Umbilical cord (tissue), 2 donors: Measurements from ENCODE around the gene SERP2. TPM values are rescaled to one million over a fixed set of nuclear protein-coding genes. Genes with fewer than 3 reads are reported as not detected.

Experiments used
- DNase-seq: peaks from one replicate; pipeline ENCODE4 v3.0.0-alpha.2; 2015; ENCODE audit warnings: low spot score
- total RNA-seq: library from RNA; depleted of rRNA; stranded (reverse); fragments of >200 nt; gene quantifications from one replicate; pipeline ENCODE4 v1.2.3, GENCODE V29; 2014; ENCODE audit warnings: low replicate concordance; ENCODE audit not compliant: insufficient read depth

Gene SERP2
- total RNA-seq, 1 donor from 2014 or later = not detected

DNA sequence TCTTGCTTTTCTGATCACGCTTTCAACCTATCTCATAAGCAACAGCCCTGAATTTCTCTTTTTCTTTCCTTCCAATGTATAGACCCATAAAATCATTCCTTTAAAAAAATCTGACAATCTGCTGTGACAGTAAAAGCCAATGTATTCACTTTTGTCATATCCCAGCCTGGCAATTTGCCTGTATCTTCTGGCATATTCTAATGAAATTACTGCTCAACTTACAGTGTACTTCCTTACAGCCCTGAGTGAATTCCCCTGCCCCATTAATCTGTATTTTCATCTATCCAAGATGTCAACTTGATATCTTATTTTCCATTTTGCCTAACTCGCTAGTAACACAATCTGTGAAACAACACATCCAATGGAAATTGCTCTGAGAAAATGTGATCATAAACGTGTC lies 18.0 kb upstream of the SERP2 start:
- no peak for DNase-seq

DNA sequence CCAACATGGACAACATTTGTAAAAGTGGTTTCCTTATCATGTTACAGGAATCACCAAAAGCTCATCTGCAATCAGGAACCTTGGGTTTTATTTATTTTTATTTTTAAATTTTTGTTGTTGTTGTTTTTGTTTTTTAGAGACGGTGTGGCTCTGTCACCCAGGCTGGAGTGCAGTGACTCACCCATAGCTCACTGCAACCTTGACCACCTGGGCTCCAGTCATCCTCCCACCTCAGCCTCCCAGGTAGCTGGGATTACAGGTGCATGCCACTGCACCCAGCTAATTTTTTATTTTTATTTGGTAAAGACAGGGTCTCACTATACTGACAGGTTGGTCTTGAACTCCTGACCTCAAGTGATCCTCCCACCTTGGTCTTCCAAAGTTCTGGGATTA lies 13.6 kb upstream of the SERP2 start:
- DNase-seq = no peak

DNA sequence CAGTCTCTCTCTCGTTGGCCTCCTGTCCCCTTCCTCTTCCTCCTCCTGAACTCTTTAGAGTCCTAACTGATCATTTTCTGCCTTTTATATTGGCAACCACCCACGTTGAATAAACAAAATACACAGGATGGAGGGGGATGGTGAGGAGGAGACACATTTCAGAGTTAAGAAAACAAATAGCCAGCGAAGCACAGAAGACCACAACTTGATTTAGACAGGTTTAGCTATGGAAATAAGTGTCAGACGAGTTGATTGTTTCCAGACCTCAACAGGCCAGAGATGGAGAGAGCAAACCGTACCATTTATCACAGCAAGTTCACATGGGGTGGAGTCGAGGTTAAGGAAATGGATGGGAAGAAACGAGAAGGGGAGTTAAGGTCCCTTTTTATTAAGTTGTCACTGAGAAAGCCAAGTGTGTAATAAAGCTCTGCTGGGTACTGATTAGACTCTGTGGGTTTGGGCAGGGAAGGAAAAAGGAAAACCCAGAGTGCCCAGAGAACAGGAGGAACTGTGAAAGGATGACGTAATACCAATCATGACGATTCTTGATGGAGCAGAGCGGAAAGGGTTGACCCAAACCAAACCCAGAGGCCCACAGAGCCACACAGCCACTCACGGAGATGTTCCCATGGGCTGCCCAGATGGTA lies 11.1 kb upstream of the SERP2 start:
- no peak for DNase-seq

DNA sequence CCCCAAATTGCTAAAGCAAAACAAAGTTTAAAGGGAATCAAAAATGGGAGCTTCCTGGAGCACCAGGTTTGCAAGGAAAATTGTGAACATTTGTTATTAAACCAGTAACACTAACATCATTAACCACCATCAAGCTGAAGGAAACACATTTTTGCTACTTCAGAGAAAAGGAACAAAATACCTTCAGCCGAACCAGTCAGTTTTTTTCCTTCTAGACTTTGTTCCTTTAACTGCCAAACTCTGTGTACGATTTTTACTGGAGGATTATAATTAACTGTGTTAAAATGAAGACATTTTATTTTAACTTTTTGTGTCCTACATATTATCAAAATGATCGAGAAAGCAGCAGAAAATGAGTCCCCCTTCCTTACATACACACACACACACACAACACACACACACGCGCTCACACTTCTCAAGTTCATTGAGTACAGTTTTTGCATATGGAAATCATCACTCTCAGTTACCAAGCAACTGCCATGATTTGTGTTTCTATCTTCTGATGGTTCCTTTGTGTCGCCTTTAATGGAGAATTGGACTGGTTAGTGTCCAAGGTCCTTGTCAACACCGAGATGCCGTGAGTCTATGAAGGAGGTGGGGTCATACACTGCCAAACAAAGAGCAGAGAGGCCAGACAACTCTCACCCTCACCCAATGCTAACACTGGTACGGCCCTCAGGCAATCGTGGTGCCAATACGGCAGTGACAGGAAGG lies 9.8 kb upstream of the SERP2 start:
- DNase-seq = no peak

DNA sequence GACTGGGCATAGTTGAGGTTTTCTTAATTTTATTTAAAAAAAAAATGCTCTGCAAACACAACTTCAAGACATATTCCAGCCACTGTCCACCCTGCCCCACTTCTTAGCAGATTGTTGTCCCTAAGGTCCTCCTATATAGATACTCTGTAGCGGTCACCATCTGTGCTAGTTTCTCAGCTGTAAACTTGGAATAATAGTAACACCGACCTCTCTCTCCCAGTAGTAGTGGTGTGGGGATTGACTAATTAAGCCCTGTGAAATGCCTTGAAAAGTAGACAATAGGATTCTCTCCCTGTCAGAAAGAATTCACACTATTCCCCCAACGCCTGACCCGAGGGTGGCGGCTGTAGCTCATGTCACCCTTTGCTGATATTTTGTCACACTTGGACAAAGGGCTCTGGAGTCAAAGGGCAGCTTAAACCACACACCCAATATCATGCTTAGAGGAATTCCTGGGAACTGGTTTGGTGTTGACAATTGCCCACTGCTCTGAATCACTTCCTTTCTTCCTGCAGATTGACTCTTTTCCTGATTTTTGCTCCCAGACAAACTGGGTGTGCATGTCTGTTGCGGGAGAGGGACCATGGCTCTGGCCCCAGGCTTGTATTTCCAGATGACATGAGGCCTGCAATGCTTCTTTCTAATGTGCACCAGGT lies 9.2 kb upstream of the SERP2 start:
- no peak for DNase-seq

DNA sequence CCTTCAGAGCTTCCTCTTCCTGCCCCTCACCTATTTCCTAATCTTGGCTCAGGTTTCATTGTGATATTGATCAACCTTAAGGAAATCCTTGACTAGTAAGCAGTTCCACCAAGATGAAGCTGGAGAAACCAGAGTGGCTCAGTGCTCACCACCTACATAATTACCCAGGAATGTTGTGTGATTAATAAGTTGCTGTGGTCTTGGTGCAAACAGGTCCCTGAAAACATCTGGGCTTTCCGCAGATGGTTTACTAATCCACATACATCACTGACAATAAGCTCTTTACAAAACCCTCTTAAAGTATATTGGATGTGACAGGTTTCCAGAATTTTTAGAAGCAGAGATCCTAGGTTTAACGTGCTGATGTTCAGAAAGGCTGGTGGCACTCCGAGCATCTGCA lies 8.6 kb upstream of the SERP2 start:
- DNase-seq = no peak

DNA sequence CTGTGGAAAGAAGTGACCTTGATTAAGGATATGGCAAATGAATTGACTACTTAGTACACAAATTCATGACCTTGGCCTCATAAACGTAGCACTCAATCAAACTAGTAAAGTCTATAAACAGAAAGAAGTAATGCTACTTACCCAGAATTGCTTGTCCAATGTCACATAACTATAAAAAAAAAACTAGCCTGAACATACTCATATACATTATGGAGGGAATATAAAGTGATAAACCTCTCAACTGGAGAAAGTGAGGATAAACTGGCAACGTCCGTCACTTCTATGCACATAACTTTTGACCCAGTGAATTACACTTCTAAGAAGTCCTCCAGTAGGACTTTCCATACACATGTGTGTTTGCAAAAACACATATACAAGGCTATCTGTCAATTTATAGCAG lies 7.7 kb upstream of the SERP2 start:
- DNase-seq = no peak

DNA sequence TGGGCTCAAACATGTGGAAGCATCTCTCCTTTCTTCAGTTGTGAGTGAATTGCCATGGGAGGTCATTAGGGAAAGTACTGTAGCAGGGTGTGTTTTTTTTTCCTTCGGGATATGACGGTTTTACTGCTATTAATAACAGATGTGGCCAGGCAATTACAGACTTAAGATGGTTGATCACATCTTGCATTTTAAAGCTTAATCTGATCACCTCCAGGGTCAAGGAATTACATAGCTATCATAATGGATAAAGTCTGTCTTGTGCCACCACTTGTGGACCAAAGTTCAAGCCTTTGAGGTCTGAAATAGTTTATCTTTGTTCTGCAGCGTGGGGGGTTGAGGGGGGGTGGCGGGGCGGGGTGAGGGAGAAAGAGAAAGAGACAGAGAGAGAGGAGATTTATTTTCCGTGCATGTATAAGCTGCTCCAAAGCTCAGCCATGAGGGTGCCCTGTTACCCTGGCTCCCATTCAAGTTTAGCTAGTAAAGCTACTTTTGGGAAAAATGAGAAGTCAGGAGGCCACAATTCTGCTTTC lies 5.5 kb upstream of the SERP2 start:
- peak; percentile 51 for DNase-seq

DNA sequence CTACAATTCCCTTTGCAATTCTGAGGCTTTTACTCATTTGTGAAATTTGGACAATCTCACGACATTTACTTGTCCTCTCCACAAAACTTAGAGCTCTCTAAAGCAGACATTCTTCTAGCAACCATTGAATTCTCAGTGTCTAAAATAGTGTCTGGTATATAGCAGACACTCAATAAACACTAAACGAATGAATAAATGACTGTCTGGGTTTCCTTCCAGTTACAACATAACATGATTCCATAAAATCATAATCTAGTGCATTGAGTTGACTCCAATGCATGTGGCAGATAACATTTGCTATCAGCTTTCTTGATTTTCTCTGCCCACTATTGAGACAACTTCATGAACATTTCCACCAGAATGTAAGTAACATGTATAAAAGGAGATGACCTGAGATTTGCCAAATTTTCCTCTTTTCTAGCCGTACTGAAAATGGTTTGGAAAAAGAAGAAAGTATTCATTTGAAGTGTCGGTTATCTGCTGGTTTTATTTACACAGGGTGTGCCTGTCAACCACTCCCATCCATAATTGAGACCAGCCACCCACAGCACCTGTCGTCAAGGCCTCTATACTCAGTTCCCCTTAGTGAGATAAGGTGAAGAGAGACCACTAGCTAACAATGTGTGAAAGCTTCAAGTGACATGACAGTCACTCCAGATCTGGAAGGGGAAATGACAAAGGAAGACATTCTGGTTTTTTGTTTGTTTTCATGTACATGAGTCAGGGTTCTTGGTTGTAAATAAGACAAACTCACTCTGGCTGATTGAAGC lies 4.8 kb upstream of the SERP2 start:
- no peak for DNase-seq

DNA sequence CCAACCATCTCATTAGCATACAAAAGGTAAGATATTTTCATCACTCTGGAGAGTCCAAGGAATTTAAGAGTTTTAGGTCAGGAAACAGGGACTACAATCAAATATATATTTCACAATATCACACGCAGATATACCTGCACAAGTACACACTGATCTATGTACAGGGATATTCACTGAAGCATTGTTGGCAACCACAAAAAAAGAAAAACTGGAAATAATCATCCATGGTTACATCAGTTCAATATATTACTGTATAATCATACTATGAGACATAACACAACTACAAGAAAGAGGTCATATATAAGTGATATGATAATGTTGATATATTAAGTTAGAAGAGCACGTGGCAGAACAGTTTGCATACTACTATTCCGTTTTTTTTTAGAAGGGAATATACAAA lies 2.2 kb upstream of the SERP2 start:
- no peak for DNase-seq

DNA sequence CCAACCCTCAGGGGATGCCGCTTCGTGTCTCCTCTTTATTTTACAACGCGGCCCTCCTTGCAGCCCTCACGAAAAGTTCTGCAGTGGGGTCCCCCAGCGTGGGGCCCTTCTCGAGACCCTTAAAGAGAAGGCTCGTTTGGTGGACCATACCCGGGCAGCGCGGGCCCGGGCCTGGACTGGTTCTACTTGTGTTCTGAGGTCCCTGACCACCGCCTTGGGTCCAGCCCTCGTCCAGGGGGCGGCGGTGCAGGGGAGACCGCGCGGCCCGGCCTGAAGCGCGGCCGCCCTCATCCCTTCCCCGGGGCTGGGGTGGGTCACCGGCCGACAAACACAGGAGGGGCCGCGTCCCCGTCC lies 400 bp upstream of the SERP2 start:
- DNase-seq = no peak

DNA sequence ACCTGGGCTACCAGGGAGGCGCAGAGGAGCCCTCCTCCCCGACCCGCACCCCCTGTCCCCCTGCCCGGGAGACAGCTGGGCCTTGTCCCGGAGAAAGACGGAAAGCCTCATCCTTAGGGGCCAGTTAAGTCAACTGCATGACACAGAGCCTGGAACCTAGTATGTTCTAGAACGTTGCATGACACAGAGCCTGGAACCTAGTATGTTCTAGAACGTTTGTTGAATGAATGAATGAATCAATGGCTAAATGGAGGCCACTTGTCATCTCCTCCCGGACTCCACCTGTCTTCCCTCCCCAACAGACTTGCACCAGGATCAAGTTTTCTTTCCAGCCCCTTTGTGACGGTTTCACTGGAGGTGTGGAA lies 706 bp downstream of the SERP2 start:
- no peak for DNase-seq

DNA sequence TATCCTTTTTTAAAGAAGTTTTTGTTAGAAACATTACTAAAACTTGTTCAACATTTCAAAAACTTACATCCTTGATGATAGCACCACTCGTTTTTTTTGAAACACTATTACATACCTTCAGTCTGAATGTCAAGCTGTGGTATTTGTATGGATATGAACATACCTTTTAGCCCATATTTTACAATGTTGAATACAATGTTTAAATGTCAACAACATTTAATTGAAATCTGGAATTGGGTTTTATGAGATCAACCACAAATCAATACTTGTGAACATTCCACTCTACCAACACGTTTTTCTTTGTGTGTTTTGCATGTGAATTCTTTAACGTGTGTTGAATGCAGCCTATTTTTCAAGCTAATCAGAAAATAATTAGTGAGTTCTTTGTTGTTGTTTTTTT lies 4.7 kb downstream of the SERP2 start:
- no peak for DNase-seq

DNA sequence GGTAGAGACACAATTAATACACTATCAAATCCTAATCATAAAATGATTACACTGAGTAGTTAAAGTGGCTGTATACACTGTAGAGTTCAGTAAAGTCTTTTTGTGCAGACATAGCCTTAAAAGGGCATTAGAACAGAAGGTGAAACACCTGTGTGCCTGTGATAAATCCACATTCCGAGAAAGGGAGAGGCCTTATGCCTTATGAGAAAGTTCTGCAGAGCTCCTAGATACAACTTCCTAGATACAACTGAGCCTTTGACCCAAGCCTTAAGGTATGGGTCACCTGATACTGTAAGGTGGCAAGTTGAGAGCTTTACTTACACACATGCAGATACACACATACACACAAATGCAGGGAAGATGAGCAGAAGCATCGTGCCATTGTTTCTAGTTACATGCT lies 6.3 kb downstream of the SERP2 start:
- DNase-seq = no peak

DNA sequence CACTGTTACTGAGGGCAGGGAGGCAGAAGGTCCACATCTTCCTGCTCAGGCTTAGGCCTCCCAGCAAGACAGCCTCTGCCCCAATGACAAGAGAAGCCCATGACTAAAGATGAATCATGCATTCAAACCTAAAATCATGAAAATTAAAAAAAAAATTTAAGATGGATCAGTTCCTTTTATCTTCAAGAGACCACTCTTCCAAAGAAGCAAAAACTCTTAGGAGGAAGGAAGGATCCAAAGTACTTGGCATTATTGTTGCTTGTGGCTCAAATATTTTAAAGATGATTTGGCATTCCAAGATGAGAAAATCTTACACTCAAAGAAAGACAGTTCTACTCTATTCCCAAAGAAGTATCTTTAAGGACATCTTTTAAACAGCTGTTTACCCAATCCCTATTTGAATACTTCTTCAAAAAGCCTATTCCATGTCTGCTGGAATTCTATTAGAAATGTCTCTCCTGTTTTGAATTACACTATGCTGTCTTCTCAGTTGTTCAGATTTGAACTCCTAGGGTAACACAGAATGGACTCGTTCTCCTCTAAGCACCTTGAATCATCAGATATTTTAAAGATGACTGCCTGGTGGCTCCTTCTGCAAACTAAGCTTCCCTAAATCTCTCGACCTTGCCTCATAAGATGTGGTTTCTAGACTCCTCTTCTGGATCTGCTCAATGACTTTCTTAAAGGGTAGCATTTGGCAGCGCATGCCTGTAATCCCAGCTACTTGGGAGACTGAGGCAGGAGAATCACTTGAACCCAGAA lies 7.0 kb downstream of the SERP2 start:
- no peak for DNase-seq

DNA sequence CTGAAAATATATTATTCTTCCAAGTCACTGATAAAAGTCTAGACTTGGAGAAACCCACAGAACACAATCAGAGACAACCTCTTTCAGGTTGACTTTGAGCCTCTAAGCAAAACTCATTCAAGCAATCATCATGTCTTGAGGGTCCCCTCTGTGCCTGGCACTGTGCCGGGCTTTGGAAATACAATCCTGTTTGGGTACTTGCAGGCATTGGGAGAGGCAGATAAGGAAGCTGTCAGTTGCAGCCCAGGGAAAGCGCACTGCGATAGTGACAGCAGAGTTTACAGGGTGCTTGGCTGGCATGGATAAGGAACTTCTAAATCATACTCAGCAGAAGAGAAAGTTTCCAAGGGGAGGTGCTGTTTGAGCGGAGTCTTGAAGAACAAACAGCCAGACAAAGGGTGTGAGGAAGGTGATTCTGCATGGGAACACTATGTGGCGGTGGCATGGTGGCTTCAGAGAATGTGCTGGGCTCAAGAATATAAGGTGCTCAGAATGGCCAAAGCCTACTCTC lies 9.1 kb downstream of the SERP2 start:
- no peak for DNase-seq

DNA sequence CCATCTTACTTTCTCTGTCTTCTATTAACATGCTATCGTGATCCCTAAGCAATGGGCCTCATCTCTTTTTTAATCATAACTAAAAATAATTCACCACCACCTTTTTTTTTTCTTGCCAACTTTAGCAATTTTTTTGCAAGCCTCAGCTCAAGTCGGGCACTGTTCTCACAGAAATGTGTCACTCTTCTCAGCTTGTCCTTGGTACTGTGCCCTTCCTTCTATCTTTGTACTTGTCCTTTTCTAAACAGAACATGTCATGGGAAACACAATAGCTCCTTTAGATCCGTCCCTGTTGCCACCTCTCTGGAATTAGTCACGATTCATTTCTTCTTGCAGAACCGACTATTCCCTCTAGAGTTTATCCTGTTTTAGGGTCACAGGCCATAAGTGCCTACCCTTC lies 10.3 kb downstream of the SERP2 start:
- DNase-seq = no peak

DNA sequence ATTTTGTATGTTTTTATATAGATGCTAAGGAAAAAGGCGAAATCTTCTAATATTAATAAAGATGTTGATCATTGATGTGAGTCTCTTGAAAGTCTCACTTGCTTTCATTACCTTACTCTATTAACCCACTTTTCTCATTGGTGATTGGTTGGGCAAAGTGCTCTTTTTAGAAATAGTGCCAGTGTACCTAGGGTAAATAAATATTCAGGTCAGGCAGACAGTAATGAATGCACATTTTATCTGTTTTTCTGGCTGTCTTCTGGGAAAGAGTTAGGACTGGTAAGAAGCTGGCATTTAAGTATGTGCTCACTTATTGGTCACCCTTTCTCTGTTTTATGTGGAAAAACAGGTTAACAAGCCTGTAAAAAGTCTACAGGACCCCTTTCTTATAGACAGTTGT lies 11.2 kb downstream of the SERP2 start:
- no peak for DNase-seq

DNA sequence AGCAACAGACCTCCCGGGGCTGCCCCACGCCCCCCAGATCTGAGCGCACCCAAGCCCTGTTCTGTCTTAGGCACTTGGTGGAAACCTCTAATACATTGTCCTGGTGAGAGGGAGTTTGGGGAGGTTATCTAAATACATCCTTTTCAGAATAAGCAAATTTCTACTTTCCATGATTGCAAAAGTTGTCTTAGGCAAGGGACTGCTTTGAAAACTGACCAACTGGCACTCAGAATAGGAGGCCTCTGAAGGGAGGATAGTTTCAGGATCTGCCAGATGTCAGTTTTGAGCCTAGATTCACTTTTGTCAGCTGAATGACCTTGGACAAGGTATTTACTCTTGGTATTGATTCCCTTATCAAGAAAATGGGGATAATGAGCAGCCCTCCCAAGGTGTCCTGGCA lies 11.8 kb downstream of the SERP2 start:
- DNase-seq = no peak

DNA sequence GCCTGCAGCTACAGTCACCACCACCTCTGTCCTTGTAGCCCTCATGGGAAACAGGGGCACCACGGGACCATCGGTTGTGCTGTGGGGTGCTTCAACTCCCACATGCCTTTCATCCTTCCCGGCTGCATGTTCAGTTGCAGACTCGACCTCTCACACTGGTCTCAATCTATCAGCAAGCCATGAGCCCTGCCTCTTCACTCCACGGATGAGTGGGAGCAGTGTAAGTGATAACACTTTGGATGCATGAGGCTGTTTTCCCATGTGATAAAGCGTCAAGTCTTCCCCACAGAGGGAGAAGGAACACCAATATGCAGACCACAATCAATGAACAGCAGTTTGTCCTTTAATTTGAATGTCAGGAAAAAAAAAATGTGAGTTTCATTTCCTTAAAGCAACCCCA lies 12.2 kb downstream of the SERP2 start:
- DNase-seq = no peak

DNA sequence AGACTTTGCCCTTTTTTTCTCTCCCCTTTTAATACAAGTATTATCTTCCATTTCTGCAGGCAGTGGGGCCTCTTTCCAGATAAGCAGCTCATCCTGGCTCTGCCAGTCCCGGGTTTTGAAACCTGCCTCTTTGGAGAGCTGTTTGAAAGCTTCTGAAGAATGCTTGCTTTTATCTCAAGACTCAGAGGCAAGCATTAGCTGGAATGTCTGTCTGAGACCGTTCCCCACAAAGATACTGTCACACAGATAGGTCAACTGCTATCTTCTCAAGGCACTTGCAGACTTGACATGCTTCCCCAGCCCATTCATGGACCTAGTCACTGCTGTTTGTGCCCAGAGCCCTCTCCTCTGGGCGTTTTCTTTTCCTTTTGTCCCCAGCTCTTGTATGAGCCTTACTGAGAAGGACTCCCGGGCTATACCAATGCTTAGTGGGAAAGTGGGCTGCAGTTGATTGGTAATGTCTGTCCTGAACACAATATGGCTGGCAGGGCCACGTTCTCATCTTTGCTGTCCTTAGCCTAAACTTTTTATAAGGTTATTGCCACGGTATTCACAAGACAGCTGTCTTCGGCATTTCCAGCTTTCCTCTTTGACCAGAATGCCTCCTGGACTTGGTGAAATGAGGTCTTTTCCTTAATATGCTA lies 13.4 kb downstream of the SERP2 start:
- DNase-seq = peak; percentile 89
